GM23338 (cell line): ENCODE data around the gene MAVS. TPM values are rescaled to one million over a fixed set of nuclear protein-coding genes. Genes with fewer than 3 reads are reported as not detected.

Experiments
- ATAC-seq: fragments of 200-7000 bp; cut with Tn5 transposase; 3 replicates; pipeline ENCODE4 v1.9.1; 2020
- DNase-seq: peaks from one replicate; pipeline ENCODE4 v3.0.0-alpha.2; 2015; ENCODE audit warnings: low spot score
- H2AFZ ChIP-seq: fragments of 200-600 bp; sonication (generic); 2 replicates; pipeline ENCODE4 v1.8.0; 2016; ENCODE audit warnings: antibody characterized with exemption, mild to moderate bottlenecking, moderate library complexity
- H3F3A ChIP-seq: fragments of 200-600 bp; sonication (generic); replicated peaks from 2 replicates; pipeline ENCODE4 v1.8.0; 2017; ENCODE audit warnings: antibody characterized with exemption, mixed run types, low read depth
- H3K27ac ChIP-seq: fragments of 200-600 bp; sonication (generic); 2 replicates; pipeline ENCODE4 v1.6.1; 2016; ENCODE audit warnings: low read depth
- H3K27me3 ChIP-seq: fragments of 200-600 bp; sonication (generic); 2 replicates; pipeline ENCODE4 v1.8.0; 2016; ENCODE audit warnings: mild to moderate bottlenecking, mixed run types, moderate library complexity; ENCODE audit not compliant: insufficient read depth
- H3K36me3 ChIP-seq: fragments of 200-600 bp; sonication (generic); 2 replicates; pipeline ENCODE4 v1.8.0; 2016; ENCODE audit warnings: mild to moderate bottlenecking; ENCODE audit not compliant: insufficient read depth
- H3K4me1 ChIP-seq: fragments of 200-600 bp; sonication (generic); 2 replicates; pipeline ENCODE4 v1.8.0; 2016; ENCODE audit warnings: mild to moderate bottlenecking, moderate library complexity; ENCODE audit not compliant: insufficient read depth
- H3K4me2 ChIP-seq: fragments of 200-600 bp; sonication (generic); 2 replicates; pipeline ENCODE4 v1.7.1; 2017; ENCODE audit warnings: mixed run types
- H3K4me3 ChIP-seq: fragments of 200-600 bp; sonication (generic); 2 replicates; pipeline ENCODE4 v1.6.1; 2016; ENCODE audit warnings: mixed run types
- H3K79me2 ChIP-seq: fragments of 200-600 bp; sonication (generic); replicated peaks from 2 replicates; pipeline ENCODE4 v1.8.0; 2017; ENCODE audit warnings: mild to moderate bottlenecking; ENCODE audit not compliant: insufficient read depth
- H3K9me2 ChIP-seq: fragments of 200-600 bp; sonication (generic); 2 replicates; pipeline ENCODE4 v1.8.0; 2017; ENCODE audit not compliant: insufficient read depth
- H4K20me1 ChIP-seq: fragments of 200-600 bp; sonication (generic); replicated peaks from 2 replicates; pipeline ENCODE4 v1.8.0; 2017; ENCODE audit warnings: mild to moderate bottlenecking; ENCODE audit not compliant: insufficient read depth
- H3K27ac Mint-ChIP-seq: 2 replicates; pipeline ENCODE4 v1.8.0; 2020; ENCODE audit warnings: inconsistent platforms, mild to moderate bottlenecking, moderate library complexity, mixed read lengths
- H3K27me3 Mint-ChIP-seq: 3 replicates; pipeline ENCODE4 v1.8.0; 2022; ENCODE audit warnings: low read depth, mild to moderate bottlenecking, moderate library complexity, mixed read lengths, inconsistent platforms; ENCODE audit not compliant: insufficient read depth, poor library complexity
- H3K36me3 Mint-ChIP-seq: 3 replicates; pipeline ENCODE4 v1.8.0; 2021; ENCODE audit warnings: low read depth, mild to moderate bottlenecking, inconsistent platforms, moderate library complexity, mixed read lengths
- H3K4me1 Mint-ChIP-seq: 3 replicates; pipeline ENCODE4 v1.8.0; 2020; ENCODE audit warnings: mild to moderate bottlenecking, inconsistent platforms, mixed read lengths
- H3K4me3 Mint-ChIP-seq: 3 replicates; pipeline ENCODE4 v1.8.0; 2021; ENCODE audit warnings: moderate library complexity, mild to moderate bottlenecking, inconsistent platforms, mixed read lengths
- H3K9me3 Mint-ChIP-seq: 3 replicates; pipeline ENCODE4 v1.8.0; 2020; ENCODE audit warnings: moderate library complexity, mild to moderate bottlenecking, inconsistent platforms, mixed read lengths
- CREB1 ChIP-seq: fragments of 250-450 bp; sonication (Bioruptor Pico); IDR thresholded peaks from 2 replicates; pipeline ENCODE4 v1.5.0; 2020; ENCODE audit warnings: low read depth, mild to moderate bottlenecking, moderate library complexity
- CTCF ChIP-seq, 2 experiments: fragments of 200-600 bp in 1 of 2; sonication (generic) in 1 of 2; conservative IDR thresholded peaks; 2 replicates each; pipeline versions ENCODE4 v1.5.1 to v1.6.1; 2016 to 2017; ENCODE audit warnings: antibody characterized with exemption in 2 of 2, low read depth in 2 of 2, mild to moderate bottlenecking in 2 of 2, moderate library complexity in 1 of 2
- ETS1 ChIP-seq: IDR thresholded peaks from 2 replicates; pipeline ENCODE4 v1.6.1; 2016; ENCODE audit warnings: antibody characterized with exemption
- EZH2 ChIP-seq: fragments of 200-600 bp; sonication (generic); IDR thresholded peaks from one replicate; pipeline ENCODE4 v1.8.0; 2017; ENCODE audit warnings: antibody characterized with exemption, mild to moderate bottlenecking, low read depth; ENCODE audit not compliant: unreplicated experiment
- EZH2phosphoT487 ChIP-seq: fragments of 200-600 bp; sonication (generic); IDR thresholded peaks from one replicate; pipeline ENCODE4 v1.8.1; 2018; ENCODE audit warnings: antibody characterized with exemption; ENCODE audit not compliant: unreplicated experiment
- JUNB ChIP-seq: IDR thresholded peaks from one replicate; pipeline ENCODE4 v1.6.1; 2016; ENCODE audit warnings: antibody characterized with exemption; ENCODE audit not compliant: unreplicated experiment
- NANOG ChIP-seq: IDR thresholded peaks from 2 replicates; pipeline ENCODE4 v1.6.1; 2016; ENCODE audit warnings: antibody characterized with exemption, borderline replicate concordance
- POLR2AphosphoS5 ChIP-seq: IDR thresholded peaks from 2 replicates; pipeline ENCODE4 v1.6.1; 2016; ENCODE audit warnings: antibody characterized with exemption, low read depth
- REST ChIP-seq: IDR thresholded peaks from one replicate; pipeline ENCODE4 v1.6.1; 2018; ENCODE audit warnings: antibody characterized with exemption; ENCODE audit not compliant: unreplicated experiment
- STAT1 ChIP-seq: IDR thresholded peaks from one replicate; pipeline ENCODE4 v1.6.1; 2016; ENCODE audit warnings: antibody characterized with exemption; ENCODE audit not compliant: unreplicated experiment
- ZNF114 ChIP-seq: fragments of 250-450 bp; sonication (Bioruptor Pico); IDR thresholded peaks from 2 replicates; pipeline ENCODE4 v1.5.0; 2020; ENCODE audit warnings: mild to moderate bottlenecking, moderate library complexity
- ZNF331 ChIP-seq: fragments of 250-450 bp; sonication (Bioruptor Pico); IDR thresholded peaks from 2 replicates; pipeline ENCODE4 v1.5.0; 2020; ENCODE audit warnings: low read depth, mild to moderate bottlenecking, moderate library complexity
- polyA plus RNA-seq: library from polyadenylated mRNA; unstranded; fragments of >200 nt; fragmentation: Nextera tagmentation; extraction: Ambion mirVana; gene quantifications from 2 replicates; pipeline ENCODE4 v1.2.1, GENCODE V29; 2016
- total RNA-seq: library from RNA; depleted of rRNA; stranded (reverse); fragments of >200 nt; shearing (Covaris generic); gene quantifications from 2 replicates; pipeline ENCODE4 v1.2.3, GENCODE V29; 2014

The MAVS gene
- total and polyA plus RNA-seq, 2 experiments from 2014 or later = 5.2 to 21.8 TPM

GRCh38 chr20:3901028-3901705, 54.5 kb downstream of the MAVS start:
- TF ChIP-seq ZNF331 (CRISPR knock-in tag) = no peak
- TF ChIP-seq NANOG = no peak
- TF ChIP-seq ZNF114 = no peak
- no peak for TF ChIP-seq CTCF (conservative IDR thresholded peaks at IDR 0.05; ENCODE audit: low read depth in 2 of 2)
- no peak for TF ChIP-seq REST
- H3K27ac ChIP-seq = no peak overlapping the region
- H3K4me3 ChIP-seq = no peak overlapping the region
- H2AFZ ChIP-seq = no peak overlapping the region
- 0 out of 2 replicates have a peak, but pooled peaks cover 7% of the 10 kb centered on the region for H3K36me3 ChIP-seq
- peaks cover 25% of the 10 kb centered on the region for H3K4me1 ChIP-seq
- peaks cover 97% of the 10 kb centered on the region for H4K20me1 ChIP-seq
- DNase-seq (no peak), ATAC-seq (no peak)
- no peaks in the 10 kb centered on the region for H3K9me2 ChIP-seq
- H3K79me2 ChIP-seq = peaks cover 100% of the 10 kb centered on the region
- H3F3A ChIP-seq = 0 out of 2 replicates have a peak, but pooled peaks cover 16% of the 10 kb centered on the region
- no peak overlapping the region for H3K27ac Mint-ChIP-seq
- H3K27me3 ChIP-seq = no peaks in the 10 kb centered on the region
- no peak overlapping the region for H3K4me3 Mint-ChIP-seq
- no peaks in the 10 kb centered on the region for H3K9me3 Mint-ChIP-seq
- no peak overlapping the region for H3K4me2 ChIP-seq
- H3K36me3 Mint-ChIP-seq = peaks cover 23% of the 10 kb centered on the region; the same call in 2 of the 3 replicates
- H3K27me3 Mint-ChIP-seq = peaks cover 13% of the 10 kb centered on the region
- peaks cover 33% of the 10 kb centered on the region for H3K4me1 Mint-ChIP-seq

- DNase-seq (no peak), ATAC-seq (no peak)
- peaks cover 25% of the 10 kb centered on the region for H3K4me1 ChIP-seq
- no peak overlapping the region for H3K4me2 ChIP-seq
- H3K4me3 ChIP-seq = no peak overlapping the region
- H3K79me2 ChIP-seq = peaks cover 100% of the 10 kb centered on the region
- H4K20me1 ChIP-seq = peaks cover 96% of the 10 kb centered on the region
- Mint-ChIP-seq H3K27ac (no peak overlapping the region), H3K36me3 (peaks cover 17% of the 10 kb centered on the region; the same call in 2 of the 3 replicates), H3K4me1 (peaks cover 30% of the 10 kb centered on the region), H3K4me3 (no peak overlapping the region), H3K27me3 (peaks cover 11% of the 10 kb centered on the region), H3K9me3 (no peaks in the 10 kb centered on the region)
- no peaks in the 10 kb centered on the region for H3K9me2 ChIP-seq
- H2AFZ ChIP-seq = no peak overlapping the region
- H3F3A ChIP-seq = 0 out of 2 replicates have a peak, but pooled peaks cover 14% of the 10 kb centered on the region
- H3K27me3 ChIP-seq = no peaks in the 10 kb centered on the region
- 0 out of 2 replicates have a peak overlapping the region, but pooled peaks have one; percentile 26 for H3K27ac ChIP-seq
- 0 out of 2 replicates have a peak, but pooled peaks cover 5% of the 10 kb centered on the region for H3K36me3 ChIP-seq
- no peak for TF ChIP-seq ZNF114
- TF ChIP-seq STAT1 = no peak
- TF ChIP-seq ZNF331 (CRISPR knock-in tag) = no peak
- TF ChIP-seq POLR2AphosphoS5 = no peak
- no peak for TF ChIP-seq NANOG
- TF ChIP-seq CREB1 (CRISPR knock-in tag) = no peak
- no peak for TF ChIP-seq ETS1
- TF ChIP-seq EZH2phosphoT487 = no peak
- TF ChIP-seq EZH2 = no peak
- no peak for TF ChIP-seq JUNB
- no peak for TF ChIP-seq REST
Measured at GRCh38 chr20:3901706-3902440, 55.2 kb downstream of the MAVS start.
